NCI-H524 (cell line): ENCODE measurements around the gene VPS13C.
"Not testable (repeated sequence)": the region's sequence is repeated elsewhere in the genome, so short reads cannot be mapped to it uniquely, and the experiment has no call there.

Source experiments
- DNase-seq, 2 experiments: peaks; one replicate each; lab custom pipeline; 2025; lab: John Stamatoyannopoulos, UW

VPS13C gene

GRCh38 chr15:62035256-62035924 lies 24.9 kb downstream of the VPS13C start:
- DNase-seq, result no peak

GRCh38 chr15:62027916-62028315 lies 32.3 kb downstream of the VPS13C start:
- DNase-seq, result no peak

DNA sequence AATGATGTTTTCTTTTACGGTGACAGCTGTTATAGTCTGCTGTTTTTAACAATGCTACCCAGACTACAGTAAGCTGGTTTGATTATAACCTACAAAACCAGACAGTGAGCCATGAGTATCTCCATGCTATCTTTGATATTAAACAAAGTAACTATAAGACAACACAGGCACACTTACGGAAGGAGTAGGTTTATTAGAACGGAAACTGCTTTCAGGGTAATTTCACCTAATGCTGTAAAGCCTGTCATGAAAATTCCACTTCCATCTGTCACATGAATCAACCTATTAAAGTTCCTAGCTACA lies 33.0 kb downstream of the VPS13C start:
- DNase-seq, result no peak

DNA sequence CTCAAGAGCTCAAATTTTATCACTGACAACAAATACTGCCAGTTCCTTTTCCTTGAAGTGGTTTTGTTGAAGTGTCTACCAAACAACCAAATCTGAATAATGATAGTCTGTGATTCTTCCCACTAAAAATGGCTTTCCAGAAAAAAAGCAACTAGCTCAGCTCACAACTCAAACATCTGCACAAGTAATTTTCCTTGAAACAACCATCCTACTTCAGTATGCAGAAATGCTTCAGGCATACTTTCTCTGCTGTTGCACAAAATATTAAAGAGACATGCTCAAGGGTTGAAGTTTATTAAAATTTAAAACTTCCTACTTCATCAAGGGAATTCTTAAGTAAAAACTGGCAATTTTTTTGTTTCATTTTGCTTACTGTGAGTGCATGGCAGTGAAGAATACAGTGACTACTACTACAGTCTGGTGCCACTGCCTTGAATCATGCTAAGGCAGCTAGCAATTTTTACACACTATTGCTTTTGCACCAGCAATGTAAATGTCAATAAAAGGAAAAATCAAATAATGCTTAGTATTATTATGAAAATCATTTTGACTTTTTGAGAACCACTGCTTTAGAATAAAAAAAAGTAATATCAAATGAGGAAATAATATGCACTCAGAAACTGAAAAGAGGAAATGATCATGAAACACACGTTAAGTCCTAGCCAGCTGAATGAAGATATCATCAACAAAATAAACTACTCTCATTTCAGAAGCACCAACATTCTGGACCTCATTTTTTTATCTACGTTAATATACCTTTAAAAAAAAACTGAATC lies 33.6 kb downstream of the VPS13C start:
- no peak for DNase-seq

DNA sequence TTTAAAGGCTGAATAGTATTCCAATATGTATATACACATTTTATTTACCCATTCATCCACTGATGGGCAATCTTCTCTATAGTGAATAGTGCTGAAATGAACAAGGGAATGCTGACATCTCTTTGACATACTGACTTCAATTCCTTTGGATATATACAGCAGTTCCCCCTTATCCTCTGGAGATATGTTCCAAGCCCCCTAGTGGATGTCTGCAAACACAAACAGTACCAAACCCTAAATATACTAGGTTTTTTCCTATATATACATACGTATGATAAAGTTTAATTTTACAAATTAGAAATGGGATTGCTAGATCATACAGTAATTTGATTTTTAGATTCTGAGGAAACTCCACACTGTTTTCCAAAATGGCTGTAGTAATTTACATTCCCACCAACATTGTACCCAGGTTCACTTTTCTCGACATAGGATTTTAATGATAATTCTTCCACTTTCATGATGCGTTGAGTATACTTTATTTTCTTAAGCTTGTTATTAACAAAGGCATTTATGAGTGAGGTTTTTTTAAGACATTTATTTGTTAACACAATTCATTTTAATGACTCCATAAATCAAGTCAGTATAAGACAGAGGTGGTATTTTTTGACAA lies 38.2 kb downstream of the VPS13C start:
- DNase-seq, result peak in 1 of 2 experiments; percentile 39

DNA sequence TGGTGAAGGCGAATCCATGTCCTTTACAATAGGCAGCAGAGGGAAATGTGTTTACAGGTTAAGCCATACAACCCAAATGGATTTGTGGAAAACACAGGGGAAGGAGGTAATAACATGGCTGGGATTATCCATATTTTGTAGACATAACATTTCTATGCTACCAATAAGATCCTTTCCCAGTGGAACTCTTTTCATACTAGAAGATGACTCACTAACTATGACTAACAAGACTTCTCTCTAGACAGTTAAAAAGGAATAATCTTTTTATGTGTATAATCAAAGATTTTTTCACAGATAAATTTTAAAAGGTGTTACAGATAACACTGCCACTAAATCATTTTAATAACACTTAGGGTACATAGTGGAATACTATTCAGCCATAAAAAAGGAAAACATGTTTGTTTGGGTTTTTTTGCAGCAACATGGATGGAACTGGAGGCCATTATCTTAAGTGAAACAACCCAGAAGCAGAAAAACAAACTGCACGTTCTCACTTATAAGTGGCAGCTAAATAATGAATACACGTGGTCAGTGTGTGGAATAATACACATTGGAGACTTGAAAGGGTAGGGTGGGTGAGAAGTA lies 39.6 kb downstream of the VPS13C start:
- DNase-seq, result no peak

DNA sequence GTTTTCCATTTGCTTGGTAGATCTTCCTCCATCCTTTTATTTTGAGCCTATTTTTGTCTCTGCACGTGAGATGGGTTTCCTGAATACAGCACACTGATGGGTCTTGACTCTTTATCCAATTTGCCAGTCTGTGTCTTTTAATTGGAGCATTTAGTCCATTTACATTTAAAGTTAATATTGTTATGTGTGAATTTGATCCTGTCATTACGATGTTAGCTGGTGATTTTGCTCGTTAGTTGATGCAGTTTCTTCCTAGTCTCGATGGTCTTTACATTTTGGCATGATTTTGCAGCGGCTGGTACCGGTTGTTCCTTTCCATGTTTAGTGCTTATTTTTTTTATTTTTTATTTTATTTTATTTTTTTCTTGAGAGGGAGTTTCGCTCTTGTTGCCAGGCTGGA lies 54.9 kb downstream of the VPS13C start:
- DNase-seq, result not testable (repeated sequence)

DNA sequence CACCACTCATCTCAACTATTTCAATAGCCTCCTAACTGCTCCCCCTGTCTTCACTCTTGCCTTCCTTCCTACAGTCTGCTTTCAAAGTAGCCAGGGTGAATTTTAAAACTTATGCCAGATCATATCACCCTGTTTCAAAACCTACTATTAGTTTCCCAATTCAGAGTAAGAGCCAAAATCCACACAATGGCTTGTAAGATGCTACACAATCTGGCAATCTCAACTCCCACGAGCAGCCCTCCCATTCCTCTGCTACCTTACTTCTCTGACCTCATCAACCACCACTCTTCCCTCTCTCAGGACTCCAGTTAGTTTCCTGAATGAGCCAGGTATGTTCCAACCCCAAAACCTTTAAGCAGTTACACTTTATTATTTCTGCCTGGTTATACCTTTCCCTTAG lies 62.5 kb downstream of the VPS13C start:
- no peak for DNase-seq

DNA sequence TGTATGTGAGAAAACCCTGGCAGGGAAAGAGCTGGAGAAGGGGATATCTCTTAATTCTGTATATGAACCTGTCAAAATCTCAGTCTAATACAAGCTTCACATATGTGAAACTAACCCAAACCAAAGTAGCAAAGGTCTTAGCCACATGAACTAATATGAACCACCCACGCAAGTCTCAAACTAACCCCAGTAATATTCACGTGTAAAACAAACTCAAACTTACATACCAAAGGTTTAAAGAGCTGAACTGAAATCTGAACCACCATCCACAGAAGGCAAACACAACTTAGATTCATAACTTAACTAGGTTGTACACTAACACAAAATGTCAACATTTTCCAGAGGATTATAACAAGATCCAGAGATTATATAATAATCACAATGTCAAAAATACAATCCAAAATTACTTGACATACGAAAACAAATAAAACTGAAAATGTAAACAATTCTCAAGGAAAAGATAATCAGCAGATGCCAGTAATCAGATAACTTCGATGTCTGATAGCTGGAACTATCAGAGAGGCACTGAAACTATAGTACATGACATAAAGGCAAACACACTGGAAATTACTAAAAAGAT lies 64.1 kb downstream of the VPS13C start:
- no peak for DNase-seq

DNA sequence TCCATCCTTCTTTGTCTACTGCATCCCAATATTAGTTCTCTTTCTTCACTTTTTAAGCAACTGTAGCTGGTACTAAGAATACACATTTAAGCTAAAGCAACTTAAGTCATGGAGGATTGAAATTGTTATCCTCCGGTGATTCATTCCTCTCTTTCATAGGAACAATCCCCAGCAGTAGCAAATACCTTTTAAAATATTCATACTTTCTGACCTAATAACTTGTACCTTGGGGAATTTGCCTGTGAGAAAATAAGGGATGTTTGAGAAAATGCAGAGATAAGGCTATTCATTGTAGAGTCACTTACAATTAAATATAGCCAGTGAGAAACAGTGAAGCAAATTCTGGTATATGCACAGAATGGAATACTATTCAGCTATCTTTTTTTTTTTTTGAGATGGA lies 66.0 kb downstream of the VPS13C start:
- no peak for DNase-seq

GRCh38 chr15:61992518-61992917 lies 67.7 kb downstream of the VPS13C start:
- DNase-seq, result no peak

DNA sequence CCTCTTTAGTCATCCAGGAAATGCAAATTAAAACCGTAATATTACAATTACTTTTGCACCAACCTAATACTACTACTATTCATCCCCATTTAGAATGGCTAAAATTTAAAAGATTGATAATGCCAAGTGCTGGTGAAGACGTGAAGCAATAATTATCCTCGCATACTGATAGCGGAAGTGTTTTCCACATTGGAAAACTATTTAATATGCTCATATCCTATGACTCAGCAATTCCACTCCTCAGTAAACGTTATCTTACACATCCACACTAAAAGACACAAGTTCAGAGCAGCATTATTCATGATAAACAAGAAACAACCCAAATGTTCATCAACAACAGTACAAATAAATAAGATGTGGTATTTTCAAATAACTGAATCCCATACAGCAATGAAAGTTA lies 70.6 kb downstream of the VPS13C start:
- no peak for DNase-seq

DNA sequence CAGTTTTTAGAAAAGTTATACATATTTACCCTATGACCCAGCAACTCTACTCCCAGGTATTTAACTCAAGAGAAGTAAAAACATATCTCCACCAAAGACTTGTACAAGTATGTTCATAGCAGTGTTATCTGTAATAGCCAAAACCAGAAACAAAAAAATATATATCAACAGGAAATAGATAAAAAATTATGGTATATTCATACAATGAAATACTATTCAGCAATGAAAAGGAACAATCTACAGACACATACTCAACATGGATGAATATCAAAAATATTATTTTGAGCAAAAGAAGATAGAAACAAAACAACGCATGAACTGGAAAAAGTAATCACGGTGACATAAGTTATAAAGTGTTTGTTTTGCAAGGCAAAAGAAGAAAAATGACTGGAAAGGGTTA lies 72.4 kb downstream of the VPS13C start:
- DNase-seq, result no peak

- DNase-seq, result no peak
These were observed 77.2 kb downstream of the VPS13C start for GRCh38 chr15:61983081-61983480.

- no peak for DNase-seq
These were observed 82.0 kb downstream of the VPS13C start for GRCh38 chr15:61978225-61978624.

DNA sequence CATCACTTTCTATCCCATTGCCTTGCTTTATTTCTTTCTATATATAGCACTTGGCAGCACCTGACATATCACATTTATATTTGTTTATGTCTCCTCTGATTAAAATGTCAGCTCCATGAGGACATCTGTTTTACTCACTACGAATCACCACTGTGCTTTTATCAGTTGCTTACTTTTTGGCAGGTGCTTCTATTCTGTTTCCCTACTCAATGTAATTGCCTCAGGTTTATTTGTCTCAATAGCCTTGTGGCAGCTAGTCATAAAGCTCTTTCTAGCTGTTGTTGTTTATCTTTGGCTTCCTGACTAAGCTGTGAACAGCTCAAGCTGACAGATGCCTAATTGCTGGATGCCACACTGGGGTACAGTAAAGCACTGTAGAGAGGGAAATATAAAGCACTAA lies 85.5 kb downstream of the VPS13C start:
- no peak for DNase-seq

- no peak for DNase-seq
These were observed 86.1 kb downstream of the VPS13C start for GRCh38 chr15:61974118-61974517.

GRCh38 chr15:61951949-61952348 lies 108.3 kb downstream of the VPS13C start:
- DNase-seq, result no peak

- no peak for DNase-seq
These were observed 113.5 kb downstream of the VPS13C start for GRCh38 chr15:61946778-61947177.

DNA sequence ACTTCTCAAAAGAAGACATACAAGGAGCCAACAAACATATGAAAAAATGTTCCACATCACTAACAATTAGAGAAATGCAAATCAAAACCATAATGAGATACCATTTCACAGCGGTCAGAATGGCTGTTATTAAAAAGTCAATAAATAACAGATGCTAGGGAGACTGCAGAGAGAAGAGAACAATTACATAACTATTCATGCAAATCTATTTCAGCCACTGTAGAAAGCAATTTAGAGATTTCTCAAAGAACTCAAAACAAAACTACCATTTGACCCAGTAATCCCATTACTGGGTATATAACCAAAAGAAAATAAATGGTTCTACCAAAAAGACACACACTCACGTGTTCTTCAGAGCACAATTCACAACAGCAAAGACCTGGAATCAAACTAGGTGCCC lies 116.3 kb downstream of the VPS13C start:
- DNase-seq, result no peak

GRCh38 chr15:61938249-61938648 lies 122.0 kb downstream of the VPS13C start:
- DNase-seq, result no peak

DNA sequence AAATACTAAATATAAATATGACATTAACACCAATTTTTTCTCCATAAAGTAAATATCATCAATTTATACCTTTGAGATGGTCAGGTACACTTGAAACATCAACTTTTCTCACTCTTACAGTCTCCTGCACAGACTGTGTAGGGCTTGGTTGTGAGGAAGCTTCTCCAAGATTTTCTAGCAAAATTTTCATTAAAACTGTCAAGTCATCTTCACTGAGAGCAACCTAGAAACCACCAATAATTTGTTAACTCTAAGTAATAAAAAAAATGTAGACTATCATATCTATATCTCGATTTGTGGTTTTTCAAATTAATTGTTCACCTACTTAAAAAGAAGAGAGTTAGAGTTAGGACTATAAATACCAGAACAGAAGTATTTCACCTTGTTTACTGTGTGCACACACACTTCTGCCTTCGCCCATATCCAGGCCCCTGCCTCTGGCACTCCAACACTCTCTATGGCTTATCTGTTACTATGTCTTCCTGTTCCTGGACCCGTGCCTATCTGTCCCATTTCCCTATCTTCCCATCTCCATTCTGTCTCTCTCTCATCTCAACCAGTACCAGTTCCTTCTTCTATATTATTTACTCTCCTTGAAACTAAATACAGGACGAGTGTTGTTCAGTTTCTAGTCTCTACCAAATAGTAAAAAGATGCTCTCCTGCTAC lies 123.6 kb downstream of the VPS13C start:
- no peak for DNase-seq
